CD14-positive monocyte (primary cell): ENCODE results near the gene NRGN. TPM values are rescaled to one million over a fixed set of nuclear protein-coding genes. Genes with fewer than 3 reads are reported as not detected.

Source experiments
- DNase-seq, 3 donors: peaks; one replicate each; pipeline ENCODE4 v3.0.0-alpha.2; 2011 to 2022
- H2AFZ ChIP-seq: 2 replicates; pipeline ENCODE4 v1.6.0; 2012; ENCODE audit warnings: mild to moderate bottlenecking, low read depth, low read length, inconsistent platforms; ENCODE audit not compliant: insufficient read depth, poor library complexity, severe bottlenecking
- H3K27ac ChIP-seq, 2 donors: 1 replicate in 1 of 2; 2 replicates in 1 of 2; pipeline ENCODE4 v1.5.1; 2012 to 2013; ENCODE audit warnings: low read length in 2 of 2, control low read depth in 1 of 2, inconsistent platforms in 1 of 2, low read depth in 1 of 2, mild to moderate bottlenecking in 1 of 2
- H3K27me3 ChIP-seq, 2 donors: one replicate each; pipeline versions ENCODE4 v1.6.0 to v1.6.1; 2011 to 2013; ENCODE audit warnings: low read length in 2 of 2; ENCODE audit not compliant: control insufficient read depth in 2 of 2, insufficient read depth in 2 of 2
- H3K36me3 ChIP-seq, 2 donors: replicated peaks in 1 of 2; 1 replicate in 1 of 2; 2 replicates in 1 of 2; pipeline versions ENCODE4 v1.5.1 to v1.6.1; 2012 to 2013; ENCODE audit warnings: low read length in 2 of 2, control low read depth in 1 of 2, inconsistent platforms in 1 of 2, mild to moderate bottlenecking in 1 of 2; ENCODE audit not compliant: insufficient read depth in 2 of 2, control insufficient read depth in 1 of 2
- H3K4me1 ChIP-seq, 2 donors: 1 replicate in 1 of 2; 2 replicates in 1 of 2; pipeline versions ENCODE4 v1.5.1 to v1.6.1; 2012 to 2013; ENCODE audit warnings: low read length in 2 of 2, control low read depth in 1 of 2, inconsistent platforms in 1 of 2, mild to moderate bottlenecking in 1 of 2, moderate library complexity in 1 of 2; ENCODE audit not compliant: insufficient read depth in 2 of 2, control insufficient read depth in 1 of 2
- H3K4me2 ChIP-seq: replicated peaks from 2 replicates; pipeline ENCODE3; 2012; ENCODE audit warnings: low read length, moderate library complexity, mild to moderate bottlenecking; ENCODE audit not compliant: poor library complexity, severe bottlenecking; ENCODE audit errors: extremely low read depth
- H3K4me3 ChIP-seq, 3 experiments: fragments of 200-600 bp in 1 of 3; sonication (generic) in 1 of 3; replicated peaks in 1 of 3; 1 replicate in 2 of 3; 2 replicates in 1 of 3; pipeline ENCODE4 v1.5.1; 2011 to 2013; ENCODE audit warnings: low read length in 3 of 3, mild to moderate bottlenecking in 3 of 3, control low read depth in 2 of 3, low read depth in 2 of 3, inconsistent platforms in 1 of 3, moderate library complexity in 1 of 3
- H3K79me2 ChIP-seq: 2 replicates; pipeline ENCODE4 v1.6.0; 2012; ENCODE audit warnings: mild to moderate bottlenecking, control low read depth, inconsistent platforms, low read length, moderate library complexity; ENCODE audit not compliant: insufficient read depth
- H3K9ac ChIP-seq: 2 replicates; pipeline ENCODE4 v1.6.0; 2017; ENCODE audit warnings: low read length, mild to moderate bottlenecking; ENCODE audit not compliant: insufficient read depth, poor library complexity, severe bottlenecking
- H3K9me3 ChIP-seq, 2 donors: replicated peaks in 1 of 2; 1 replicate in 1 of 2; 2 replicates in 1 of 2; pipeline versions ENCODE4 v1.5.1 to v1.6.1; 2012 to 2013; ENCODE audit warnings: low read length in 2 of 2, control low read depth in 1 of 2; ENCODE audit not compliant: control insufficient read depth in 1 of 2, insufficient read depth in 1 of 2
- H4K20me1 ChIP-seq: 2 replicates; pipeline ENCODE4 v1.6.0; 2012; ENCODE audit warnings: mild to moderate bottlenecking, low read length, control low read depth, moderate library complexity; ENCODE audit not compliant: insufficient read depth
- H3K27ac Mint-ChIP-seq, 7 donors: one replicate each; pipeline ENCODE4 v1.8.0; 2020; ENCODE audit warnings: mild to moderate bottlenecking in 7 of 7, mixed read lengths in 7 of 7, moderate library complexity in 6 of 7, inconsistent platforms in 2 of 7
- H3K27me3 Mint-ChIP-seq, 3 donors: one replicate each; pipeline ENCODE4 v1.8.0; 2021 to 2022; ENCODE audit warnings: low read depth in 3 of 3, mild to moderate bottlenecking in 3 of 3, mixed read lengths in 3 of 3, moderate library complexity in 3 of 3, inconsistent platforms in 1 of 3
- H3K36me3 Mint-ChIP-seq, 2 donors: one replicate each; pipeline ENCODE4 v1.8.0; 2020; ENCODE audit warnings: mixed read lengths in 2 of 2, inconsistent platforms in 1 of 2, mild to moderate bottlenecking in 1 of 2
- H3K4me1 Mint-ChIP-seq: one replicate; pipeline ENCODE4 v1.8.0; 2020; ENCODE audit warnings: mild to moderate bottlenecking, mixed read lengths
- H3K4me3 Mint-ChIP-seq, 2 donors: one replicate each; pipeline ENCODE4 v1.8.0; 2020; ENCODE audit warnings: mild to moderate bottlenecking in 2 of 2, mixed read lengths in 2 of 2, moderate library complexity in 1 of 2
- H3K9me3 Mint-ChIP-seq, 7 donors: one replicate each; pipeline ENCODE4 v1.8.0; 2020 to 2022; ENCODE audit warnings: mixed read lengths in 7 of 7, mild to moderate bottlenecking in 6 of 7, moderate library complexity in 6 of 7, inconsistent platforms in 2 of 7
- WGBS: methylation state at CpG from one replicate; pipeline ENCODE4 v1.1.5; 2013; ENCODE audit warnings: missing lambda C conversion rate; ENCODE audit not compliant: insufficient coverage; 5-methylcytosine and 5-hydroxymethylcytosine counted together
- intact Hi-C, 2 donors: fragments of 100-400 bp; cut with micrococcal nuclease; formaldehyde crosslinking; loops; one replicate each; pipeline versions ENCODE4 v1.15.0 to v1.15.1; 2023
- polyA plus RNA-seq, 3 donors: library from polyadenylated mRNA; depleted of rRNA in 1 of 3; unstranded in 2 of 3; stranded (reverse) in 1 of 3; fragments of 300-500 nt in 2 of 3; fragments of >200 nt in 1 of 3; fragmentation: Illumina TruSeq in 2 of 3; gene quantifications; 1 replicate in 2 of 3; 2 replicates in 1 of 3; pipeline ENCODE4 v1.2.3, GENCODE V29; 2012 to 2021
- TF ChIP-seq, protein P1 (sequence below): fragments of 200-600 bp; IDR thresholded peaks from one replicate; pipeline ENCODE4 v1.8.0; 2022; ENCODE audit warnings: antibody characterized with exemption, mild to moderate bottlenecking

NRGN gene
- polyA plus RNA-seq, 3 donors = 17.2 to 125 (median 19.2) TPM

- peak overlapping the region; percentile 77 for H2AFZ ChIP-seq
- H3K36me3 Mint-ChIP-seq = peaks cover 25 to 31% of the 10 kb centered on the region in 2 donors
- peaks cover 3 to 14% of the 10 kb centered on the region in 2 donors for H3K9me3 ChIP-seq
- H3K4me3 Mint-ChIP-seq = peak overlapping the region; percentile 90 to 99
- H3K4me2 ChIP-seq = peak overlapping the region; percentile 96
- H3K9me3 Mint-ChIP-seq = peaks cover 0 to 23% (median 12%) of the 10 kb centered on the region in 7 donors
- peaks cover 5% of the 10 kb centered on the region for H4K20me1 ChIP-seq
- H3K27me3 ChIP-seq = peaks cover 29 to 45% of the 10 kb centered on the region in 2 donors
- DNase-seq = peak; percentile 26 to 49 (median 32)
- peaks cover 40% of the 10 kb centered on the region for H3K4me1 Mint-ChIP-seq
- H3K4me3 ChIP-seq = peak overlapping the region; percentile 38 to 80 (median 42)
- peaks cover 39 to 49% (median 45%) of the 10 kb centered on the region in 3 donors for H3K27me3 Mint-ChIP-seq
- H3K27ac ChIP-seq = no peak overlapping the region
- WGBS = 11% methylated on average over 7 of the region's 21 CpGs
- H3K4me1 ChIP-seq = peaks cover 43 to 50% of the 10 kb centered on the region in 2 donors
- peak overlapping the region in 2 of 7 donors; percentile 40 to 85 for H3K27ac Mint-ChIP-seq
- H3K79me2 ChIP-seq = no peaks in the 10 kb centered on the region
- peaks cover 12 to 37% of the 10 kb centered on the region in 2 donors for H3K36me3 ChIP-seq
- intact Hi-C loops = loop anchor here (1.0 kb wide), 1 partner anchor 94 kb away; no protein-coding TSS in a partner anchor
- TF ChIP-seq, protein P1, sequence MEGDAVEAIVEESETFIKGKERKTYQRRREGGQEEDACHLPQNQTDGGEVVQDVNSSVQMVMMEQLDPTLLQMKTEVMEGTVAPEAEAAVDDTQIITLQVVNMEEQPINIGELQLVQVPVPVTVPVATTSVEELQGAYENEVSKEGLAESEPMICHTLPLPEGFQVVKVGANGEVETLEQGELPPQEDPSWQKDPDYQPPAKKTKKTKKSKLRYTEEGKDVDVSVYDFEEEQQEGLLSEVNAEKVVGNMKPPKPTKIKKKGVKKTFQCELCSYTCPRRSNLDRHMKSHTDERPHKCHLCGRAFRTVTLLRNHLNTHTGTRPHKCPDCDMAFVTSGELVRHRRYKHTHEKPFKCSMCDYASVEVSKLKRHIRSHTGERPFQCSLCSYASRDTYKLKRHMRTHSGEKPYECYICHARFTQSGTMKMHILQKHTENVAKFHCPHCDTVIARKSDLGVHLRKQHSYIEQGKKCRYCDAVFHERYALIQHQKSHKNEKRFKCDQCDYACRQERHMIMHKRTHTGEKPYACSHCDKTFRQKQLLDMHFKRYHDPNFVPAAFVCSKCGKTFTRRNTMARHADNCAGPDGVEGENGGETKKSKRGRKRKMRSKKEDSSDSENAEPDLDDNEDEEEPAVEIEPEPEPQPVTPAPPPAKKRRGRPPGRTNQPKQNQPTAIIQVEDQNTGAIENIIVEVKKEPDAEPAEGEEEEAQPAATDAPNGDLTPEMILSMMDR = peak; percentile 94
- H3K9ac ChIP-seq = no peak overlapping the region
These were observed 23.6 kb downstream of the NRGN start for GRCh38 chr11:124763156-124763947.

DNA sequence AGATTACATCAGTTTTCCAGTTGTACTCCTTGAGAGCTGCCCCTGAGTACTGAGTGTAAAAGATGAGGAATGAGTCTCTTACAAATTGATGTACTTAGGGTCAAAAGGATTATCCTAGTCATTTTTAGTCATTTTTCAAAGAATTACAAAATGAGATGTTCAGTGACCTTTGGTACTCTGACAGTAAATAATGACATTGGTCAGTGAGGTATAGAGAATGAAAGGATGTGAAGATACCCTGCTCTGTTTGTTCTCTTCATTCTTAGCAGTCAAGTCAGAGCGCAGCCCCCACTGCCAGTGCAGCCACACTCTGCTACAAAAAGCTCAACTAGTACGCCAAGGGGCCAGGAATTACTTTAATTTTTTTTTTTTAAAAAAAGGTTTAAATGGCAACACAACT, 26.4 kb downstream of the NRGN start:
- Mint-ChIP-seq H3K27me3 (peaks cover 12 to 21% (median 17%) of the 10 kb centered on the region in 3 donors), H3K4me1 (peaks cover 17% of the 10 kb centered on the region)
- no CpG with 5 or more reads among the region's 2 CpGs for WGBS

More for the DNA sequence above, 26.4 kb downstream of the NRGN start:
- DNase-seq = no peak
- H4K20me1 ChIP-seq = peaks cover 5% of the 10 kb centered on the region
- TF ChIP-seq, protein P1 = no peak
- no peak overlapping the region for H3K27ac ChIP-seq
- no peaks in the 10 kb centered on the region for H3K79me2 ChIP-seq
- no peak overlapping the region for H3K9ac ChIP-seq
- H3K4me3 Mint-ChIP-seq = no peak overlapping the region
- peaks cover 36 to 45% of the 10 kb centered on the region in 2 donors for H3K36me3 Mint-ChIP-seq
- H3K4me1 ChIP-seq = peaks cover 17 to 22% of the 10 kb centered on the region in 2 donors
- no peak overlapping the region for H3K4me2 ChIP-seq
- intact Hi-C loops = no loop called here
- H3K4me3 ChIP-seq = no peak overlapping the region
- H3K9me3 ChIP-seq = peaks cover 0 to 8% of the 10 kb centered on the region in 2 donors
- peaks cover 0 to 10% (median 2%) of the 10 kb centered on the region in 7 donors for H3K9me3 Mint-ChIP-seq
- H3K27ac Mint-ChIP-seq = no peak overlapping the region
- peaks cover 12 to 18% of the 10 kb centered on the region in 2 donors for H3K27me3 ChIP-seq
- peaks cover 14 to 62% of the 10 kb centered on the region in 2 donors for H3K36me3 ChIP-seq
- no peak overlapping the region for H2AFZ ChIP-seq
